Neuronal stem cell (in vitro differentiated cells): ENCODE data around the gene SC5D.
A peak's percentile ranks its signal among the peaks of the same experiment; 100 is the strongest.

Source experiments
- DNase-seq: peaks from one replicate; pipeline ENCODE4 v3.0.0-alpha.2; 2013; ENCODE audit warnings: low spot score
- H2AFZ ChIP-seq: one replicate; pipeline ENCODE4 v1.6.1; 2013; ENCODE audit warnings: mild to moderate bottlenecking, low read length, inconsistent platforms
- H2AK5ac ChIP-seq: 2 replicates; pipeline ENCODE4 v1.6.1; 2013; ENCODE audit warnings: low read depth, mild to moderate bottlenecking, inconsistent platforms, low read length, moderate library complexity, mixed read lengths
- H2BK120ac ChIP-seq: 2 replicates; pipeline ENCODE4 v1.6.1; 2013; ENCODE audit warnings: low read depth, mild to moderate bottlenecking, inconsistent platforms, low read length, moderate library complexity, mixed read lengths
- H2BK12ac ChIP-seq: one replicate; pipeline ENCODE4 v1.6.1; 2013; ENCODE audit warnings: low read length, inconsistent platforms
- H2BK15ac ChIP-seq: 2 replicates; pipeline ENCODE4 v1.6.1; 2013; ENCODE audit warnings: mild to moderate bottlenecking, low read length, inconsistent platforms, mixed read lengths
- H2BK5ac ChIP-seq: one replicate; pipeline ENCODE4 v1.6.1; 2013; ENCODE audit warnings: inconsistent platforms, mild to moderate bottlenecking, low read length, moderate library complexity
- H3K14ac ChIP-seq: one replicate; pipeline ENCODE4 v1.6.1; 2013; ENCODE audit warnings: low read length, inconsistent platforms
- H3K18ac ChIP-seq: 2 replicates; pipeline ENCODE4 v1.6.1; 2013; ENCODE audit warnings: low read length, inconsistent platforms
- H3K23ac ChIP-seq: 2 replicates; pipeline ENCODE4 v1.6.1; 2013; ENCODE audit warnings: low read depth, mild to moderate bottlenecking, mixed read lengths, low read length, inconsistent platforms; ENCODE audit not compliant: poor library complexity
- H3K27ac ChIP-seq: replicated peaks from 3 replicates; pipeline ENCODE4 v1.5.1; 2013; ENCODE audit warnings: low read length, inconsistent platforms
- H3K27me3 ChIP-seq, 3 experiments: 2 replicates each; pipeline ENCODE4 v1.6.1; 2013; ENCODE audit warnings: low read length in 3 of 3, mild to moderate bottlenecking in 2 of 3, inconsistent platforms in 1 of 3, low read depth in 1 of 3, mixed read lengths in 1 of 3, moderate library complexity in 1 of 3; ENCODE audit not compliant: control insufficient read depth in 3 of 3, insufficient read depth in 3 of 3
- H3K36me3 ChIP-seq, 2 donors: replicated peaks in 1 of 2; 2 replicates each; pipeline ENCODE4 v1.6.1; 2013; ENCODE audit warnings: low read length in 2 of 2; ENCODE audit not compliant: control insufficient read depth in 2 of 2, insufficient read depth in 2 of 2
- H3K4ac ChIP-seq: 2 replicates; pipeline ENCODE4 v1.6.1; 2013; ENCODE audit warnings: inconsistent platforms, mild to moderate bottlenecking, low read length, moderate library complexity
- H3K4me1 ChIP-seq, 2 donors: 1 replicate in 1 of 2; 2 replicates in 1 of 2; pipeline ENCODE4 v1.6.1; 2013; ENCODE audit warnings: low read length in 2 of 2, low read depth in 1 of 2; ENCODE audit not compliant: control insufficient read depth in 2 of 2, insufficient read depth in 1 of 2
- H3K4me2 ChIP-seq: one replicate; pipeline ENCODE4 v1.6.1; 2013; ENCODE audit warnings: mild to moderate bottlenecking, low read length, inconsistent platforms; ENCODE audit not compliant: insufficient read depth, poor library complexity, severe bottlenecking
- H3K4me3 ChIP-seq, 2 donors: 2 replicates each; pipeline ENCODE4 v1.5.1; 2013; ENCODE audit warnings: low read length in 2 of 2, mild to moderate bottlenecking in 2 of 2, inconsistent platforms in 1 of 2, moderate library complexity in 1 of 2
- H3K79me1 ChIP-seq: one replicate; pipeline ENCODE4 v1.6.1; 2013; ENCODE audit warnings: low read depth, mild to moderate bottlenecking, inconsistent platforms, low read length, moderate library complexity
- H3K9ac ChIP-seq: one replicate; pipeline ENCODE4 v1.6.1; 2013; ENCODE audit warnings: mild to moderate bottlenecking, low read depth, low read length, inconsistent platforms; ENCODE audit not compliant: poor library complexity
- H3K9me3 ChIP-seq, 2 donors: replicated peaks in 1 of 2; 2 replicates each; pipeline versions ENCODE3 to v1.6.1; 2013; ENCODE audit warnings: low read length in 2 of 2, mild to moderate bottlenecking in 2 of 2, inconsistent platforms in 1 of 2, low read depth in 1 of 2, mixed read lengths in 1 of 2, moderate library complexity in 1 of 2; ENCODE audit not compliant: control insufficient read depth in 2 of 2, insufficient read depth in 1 of 2
- H4K8ac ChIP-seq: one replicate; pipeline ENCODE4 v1.6.1; 2013; ENCODE audit warnings: low read depth, mild to moderate bottlenecking, inconsistent platforms, low read length, moderate library complexity
- H4K91ac ChIP-seq: one replicate; pipeline ENCODE4 v1.6.1; 2013; ENCODE audit warnings: low read length, low read depth, mild to moderate bottlenecking, inconsistent platforms; ENCODE audit not compliant: poor library complexity
- WGBS, 2 donors: extraction: QIAGEN DNeasy Blood & Tissue Kit; methylation state at CpG; one replicate each; pipeline ENCODE4 v1.1.7; 2013; ENCODE audit warnings: missing lambda C conversion rate in 2 of 2, mixed read lengths in 1 of 2; ENCODE audit not compliant: insufficient read length in 2 of 2, insufficient replicate concordance in 1 of 2; ENCODE audit errors: extremely low coverage in 2 of 2; 5-methylcytosine and 5-hydroxymethylcytosine counted together

SC5D gene

DNA sequence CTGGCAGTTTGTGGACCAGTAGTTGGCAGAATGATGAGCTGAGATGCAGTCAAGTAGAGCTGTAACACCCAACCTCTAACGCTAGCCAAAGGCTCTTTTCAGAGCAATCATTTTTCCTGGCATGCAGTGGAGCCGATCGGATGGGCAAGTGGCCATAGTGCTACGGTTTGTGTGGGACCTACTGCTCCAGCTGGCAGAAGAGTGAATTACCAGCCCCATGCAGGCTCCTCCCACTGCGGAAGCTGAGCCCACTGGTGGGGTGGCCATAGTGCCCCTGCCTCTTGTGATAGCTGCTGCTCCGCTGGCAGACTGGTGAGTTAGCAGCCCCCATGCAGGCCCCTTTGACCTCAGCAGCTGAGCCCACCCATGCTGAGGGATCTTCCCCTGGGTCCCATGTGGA, 27.0 kb upstream of the SC5D start:
- peaks cover 0 to 21% of the 10 kb centered on the region in 2 donors for H3K4me1 ChIP-seq
- no peak overlapping the region for H3K27ac ChIP-seq
- H4K91ac ChIP-seq, result no peak overlapping the region
- H3K4me2 ChIP-seq, result no peak overlapping the region
- no peaks in the 10 kb centered on the region for H3K36me3 ChIP-seq
- peak overlapping the region; percentile 5 for H3K14ac ChIP-seq
- H3K9ac ChIP-seq, result no peak overlapping the region
- no peak overlapping the region for H2BK5ac ChIP-seq
- H3K18ac ChIP-seq, result no peak overlapping the region
- no CpG with 5 or more reads among the region's 6 CpGs for WGBS, 2 donors
- H2BK12ac ChIP-seq, result no peak overlapping the region
- H2AFZ ChIP-seq, result no peak overlapping the region
- H2BK15ac ChIP-seq, result no peak overlapping the region
- H2BK120ac ChIP-seq, result no peak overlapping the region
- peak overlapping the region; percentile 45 for H3K23ac ChIP-seq
- no peak for DNase-seq
- no peak overlapping the region for H4K8ac ChIP-seq
- H3K79me1 ChIP-seq, result no peaks in the 10 kb centered on the region
- peaks cover 5 to 24% of the 10 kb centered on the region in 2 donors for H3K9me3 ChIP-seq
- no peak overlapping the region for H3K4me3 ChIP-seq
- H2AK5ac ChIP-seq, result no peak overlapping the region
- H3K4ac ChIP-seq, result no peak overlapping the region
- H3K27me3 ChIP-seq, result no peaks in the 10 kb centered on the region

DNA sequence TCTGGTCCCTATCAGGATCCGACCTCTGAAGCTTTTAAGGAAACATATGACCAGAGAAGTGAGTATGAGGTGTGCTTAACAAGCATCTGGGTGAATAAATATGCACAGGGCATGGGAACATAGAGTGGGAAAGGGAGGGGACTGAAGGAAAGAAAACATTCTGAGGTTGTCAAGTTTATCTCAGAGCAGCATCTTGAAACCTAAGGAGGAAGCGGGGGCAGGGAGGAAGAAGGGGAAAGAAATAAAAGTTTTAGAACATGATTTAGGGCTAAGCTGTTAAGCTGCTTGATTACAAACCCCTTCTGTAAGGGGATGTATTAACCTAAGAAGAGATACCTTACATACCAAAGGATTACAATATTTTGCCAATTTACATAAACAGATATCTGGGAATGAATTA, 24.0 kb upstream of the SC5D start:
- H3K79me1 ChIP-seq, result no peaks in the 10 kb centered on the region
- no peak overlapping the region for H2AK5ac ChIP-seq
- peaks cover 0 to 29% of the 10 kb centered on the region in 2 donors for H3K4me1 ChIP-seq
- H4K91ac ChIP-seq, result no peak overlapping the region
- no peak overlapping the region for H3K14ac ChIP-seq
- no peak for DNase-seq
- no peak overlapping the region for H2BK120ac ChIP-seq
- H3K9ac ChIP-seq, result no peak overlapping the region
- H3K27ac ChIP-seq, result no peak overlapping the region
- no peak overlapping the region for H2BK15ac ChIP-seq
- no peak overlapping the region for H3K4me3 ChIP-seq
- H2AFZ ChIP-seq, result no peak overlapping the region
- H3K36me3 ChIP-seq, result no peaks in the 10 kb centered on the region
- no peak overlapping the region for H2BK12ac ChIP-seq
- H3K18ac ChIP-seq, result no peak overlapping the region
- H3K9me3 ChIP-seq, result peaks cover 5 to 21% of the 10 kb centered on the region in 2 donors
- H3K4me2 ChIP-seq, result no peak overlapping the region
- no peak overlapping the region for H2BK5ac ChIP-seq
- H4K8ac ChIP-seq, result no peak overlapping the region
- H3K23ac ChIP-seq, result no peak overlapping the region
- no peak overlapping the region for H3K4ac ChIP-seq
- no peaks in the 10 kb centered on the region for H3K27me3 ChIP-seq
- WGBS, 2 donors, result no CpG with 5 or more reads among the region's 2 CpGs

DNA sequence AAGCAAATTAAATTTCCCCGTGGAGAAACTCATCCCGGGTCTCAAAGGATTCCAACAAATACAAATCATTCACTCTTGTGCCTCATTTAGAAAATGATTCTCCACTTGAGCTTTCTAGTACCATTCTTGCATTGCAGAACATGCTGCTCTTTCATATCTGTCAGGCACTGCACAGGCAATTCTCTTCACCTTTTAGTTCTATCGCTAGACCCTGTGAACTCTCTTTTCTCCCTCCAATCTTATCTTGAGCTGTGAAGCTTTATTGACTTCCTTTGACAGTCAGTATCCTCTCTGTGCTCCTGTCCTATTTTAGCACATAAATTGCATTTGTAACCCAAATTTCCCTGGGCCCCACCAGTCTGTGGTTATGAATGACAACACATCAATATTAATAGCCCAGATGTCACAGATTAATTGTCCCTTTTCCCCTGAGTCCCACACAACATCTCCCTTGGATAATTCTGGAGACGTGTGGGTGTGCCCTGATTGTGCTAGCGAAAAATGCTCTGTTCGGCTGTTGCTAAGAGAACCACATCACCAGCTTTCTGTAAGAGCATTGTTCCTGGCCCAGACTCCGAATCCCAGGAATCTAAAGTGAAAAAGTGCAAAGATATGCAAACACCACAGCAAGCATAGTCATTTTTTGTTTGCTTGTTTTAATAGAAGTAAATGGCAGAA, 22.4 kb upstream of the SC5D start:
- H3K4me2 ChIP-seq, result no peak overlapping the region
- H3K9ac ChIP-seq, result no peak overlapping the region
- H3K14ac ChIP-seq, result no peak overlapping the region
- H3K36me3 ChIP-seq, result no peaks in the 10 kb centered on the region
- WGBS, 2 donors, result no CpG with 5 or more reads among the region's 7 CpGs
- H2BK12ac ChIP-seq, result no peak overlapping the region
- no peak overlapping the region for H2BK15ac ChIP-seq
- peak overlapping the region; percentile 30 for H2AFZ ChIP-seq
- no peak overlapping the region for H2AK5ac ChIP-seq
- no peaks in the 10 kb centered on the region for H3K27me3 ChIP-seq
- no peak overlapping the region for H3K23ac ChIP-seq
- H3K79me1 ChIP-seq, result no peaks in the 10 kb centered on the region
- H3K27ac ChIP-seq, result no peak overlapping the region
- no peak overlapping the region for H4K91ac ChIP-seq
- H3K18ac ChIP-seq, result no peak overlapping the region
- no peak overlapping the region for H3K4ac ChIP-seq
- H4K8ac ChIP-seq, result no peak overlapping the region
- no peak overlapping the region for H3K4me3 ChIP-seq
- peaks cover 0 to 29% of the 10 kb centered on the region in 2 donors for H3K4me1 ChIP-seq
- no peak overlapping the region for H2BK5ac ChIP-seq
- H2BK120ac ChIP-seq, result no peak overlapping the region
- H3K9me3 ChIP-seq, result peaks cover 3 to 11% of the 10 kb centered on the region in 2 donors
- DNase-seq, result no peak

DNA sequence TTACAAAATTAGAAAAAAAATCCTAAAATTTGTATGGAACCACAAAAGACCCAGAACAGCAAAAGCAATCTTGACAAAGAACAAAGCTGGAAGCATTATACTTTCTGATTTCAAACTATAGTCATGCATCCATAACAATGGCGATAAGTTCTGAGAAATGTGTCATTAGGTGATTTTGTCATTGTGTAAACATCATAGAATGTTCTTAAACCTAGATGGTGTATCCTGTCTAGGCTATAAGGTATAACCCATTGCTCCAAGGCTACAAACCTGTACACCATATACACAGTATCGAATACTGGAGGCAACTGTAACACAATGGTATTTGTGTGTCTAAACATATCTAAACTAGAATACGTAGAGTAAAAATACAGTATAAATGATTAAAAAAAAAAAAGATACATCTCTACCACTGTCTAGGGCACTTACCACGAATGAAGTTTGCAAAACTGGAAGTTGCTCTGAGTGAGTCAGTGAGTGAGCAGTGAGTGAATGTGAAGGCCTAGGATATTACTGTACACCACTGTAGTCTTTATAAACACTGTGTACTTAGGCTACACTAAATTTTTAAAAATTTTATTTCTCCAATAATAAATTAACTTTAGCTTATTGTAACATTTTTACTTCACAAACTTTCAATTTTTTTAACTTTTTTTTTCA, 18.1 kb upstream of the SC5D start:
- Histone ChIP-seq H2BK12ac (no peak overlapping the region), H2AK5ac (no peak overlapping the region), H3K4me2 (no peak overlapping the region), H2BK15ac (no peak overlapping the region), H3K9me3 (peaks cover 0 to 10% of the 10 kb centered on the region in 2 donors), H3K23ac (no peak overlapping the region), H3K27me3 (no peaks in the 10 kb centered on the region), H3K9ac (no peak overlapping the region), H3K4me1 (peaks cover 0 to 18% of the 10 kb centered on the region in 2 donors), H3K36me3 (no peaks in the 10 kb centered on the region), H3K18ac (no peak overlapping the region), H2BK5ac (no peak overlapping the region), H3K79me1 (no peaks in the 10 kb centered on the region), H3K14ac (no peak overlapping the region), H4K8ac (no peak overlapping the region), H3K4ac (no peak overlapping the region), H2AFZ (no peak overlapping the region), H3K27ac (no peak overlapping the region), H3K4me3 (no peak overlapping the region), H4K91ac (no peak overlapping the region), H2BK120ac (no peak overlapping the region)
- WGBS, 2 donors, result no CpG with 5 or more reads among the region's 4 CpGs
- DNase-seq, result no peak
